HG03108 (cell line): ENCODE data around the gene NRDE2.
A peak's percentile ranks its signal among the peaks of the same experiment; 100 is the strongest.
"Not testable (repeated sequence)": the region's sequence is repeated elsewhere in the genome, so short reads cannot be mapped to it uniquely, and the experiment has no call there.

ENCODE experiments used
- ATAC-seq: cut with Tn5 transposase; IDR thresholded peaks from one replicate; pipeline ENCODE4 v1.9.1; 2021; ENCODE audit warnings: moderate library complexity; ENCODE audit not compliant: unreplicated experiment

Gene NRDE2

GRCh38 chr14:90274019-90274418, 57.7 kb downstream of the NRDE2 start:
- no peak for ATAC-seq

DNA sequence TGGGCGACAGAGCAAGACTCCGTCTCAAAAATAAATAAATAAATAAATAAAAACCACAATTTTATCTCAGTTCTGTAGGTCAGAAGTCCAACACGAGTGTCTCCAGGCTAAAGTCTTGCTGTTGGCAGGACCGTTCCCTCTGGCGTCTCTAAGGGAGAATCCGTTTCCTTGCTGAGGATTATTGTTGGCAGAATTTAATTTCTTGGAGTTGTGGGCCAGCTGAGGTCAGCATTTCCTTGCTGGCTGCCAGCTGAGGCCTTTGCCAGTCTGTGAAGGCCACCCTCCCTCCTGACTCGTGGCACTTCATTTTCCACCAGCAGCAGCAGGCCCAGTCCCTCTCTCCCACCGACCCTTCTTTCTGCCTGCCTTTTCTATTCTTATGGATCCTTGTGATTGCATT, 58.2 kb downstream of the NRDE2 start:
- ATAC-seq = no peak

GRCh38 chr14:90272523-90272922, 59.2 kb downstream of the NRDE2 start:
- no peak for ATAC-seq

DNA sequence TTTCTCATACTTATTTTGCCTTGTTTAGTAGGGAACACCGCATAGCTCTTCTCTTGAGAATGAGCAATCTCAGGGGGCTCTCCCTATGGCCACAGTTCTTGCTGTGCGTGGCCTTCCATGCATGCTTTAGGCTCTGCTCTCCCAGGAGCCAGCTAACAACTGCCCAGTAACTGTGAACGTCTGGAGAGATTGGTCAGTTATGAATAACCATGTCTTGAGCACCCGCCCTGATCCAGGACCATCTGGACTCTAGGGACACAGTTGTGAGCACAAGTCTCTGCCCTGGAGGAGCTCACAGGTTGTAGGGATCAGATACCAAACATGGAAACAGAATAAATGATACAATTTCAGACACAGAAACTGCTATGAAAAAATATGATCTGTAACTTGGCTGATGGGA, 63.3 kb downstream of the NRDE2 start:
- no peak for ATAC-seq

DNA sequence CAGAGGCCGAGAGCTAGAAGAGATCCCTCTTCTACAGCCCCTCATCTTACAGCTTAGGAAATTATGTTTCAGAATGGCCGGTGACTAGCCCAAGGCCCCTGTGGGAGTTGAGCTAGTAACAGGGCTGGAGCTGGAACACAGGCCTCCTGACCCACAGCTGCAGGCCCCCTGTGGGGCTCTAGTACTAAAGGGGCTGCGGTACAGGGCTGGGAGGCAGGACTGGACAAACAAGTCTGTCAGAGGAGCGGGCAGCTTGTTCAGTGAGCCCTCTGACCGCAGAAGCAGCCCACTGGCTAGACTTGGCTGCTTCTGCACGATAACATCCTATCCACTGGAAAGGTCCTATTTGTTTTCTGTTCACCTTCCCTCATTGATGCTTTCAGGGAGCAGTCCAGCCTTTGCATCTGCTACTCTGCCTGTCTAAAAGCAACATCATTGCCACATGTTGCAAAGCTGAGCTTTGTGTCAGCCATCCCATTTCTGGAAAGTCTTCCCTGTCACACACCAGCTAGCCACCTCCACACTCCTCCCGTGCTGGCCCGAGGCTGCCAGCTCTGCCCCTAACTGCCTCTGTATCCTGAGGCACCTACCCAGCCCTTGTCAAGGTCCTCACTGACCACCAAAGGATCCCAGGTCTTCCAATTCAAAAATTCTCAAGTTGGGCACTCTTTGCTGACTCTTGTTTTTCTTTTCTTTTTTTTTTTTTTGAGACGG, 65.1 kb downstream of the NRDE2 start:
- no peak for ATAC-seq

DNA sequence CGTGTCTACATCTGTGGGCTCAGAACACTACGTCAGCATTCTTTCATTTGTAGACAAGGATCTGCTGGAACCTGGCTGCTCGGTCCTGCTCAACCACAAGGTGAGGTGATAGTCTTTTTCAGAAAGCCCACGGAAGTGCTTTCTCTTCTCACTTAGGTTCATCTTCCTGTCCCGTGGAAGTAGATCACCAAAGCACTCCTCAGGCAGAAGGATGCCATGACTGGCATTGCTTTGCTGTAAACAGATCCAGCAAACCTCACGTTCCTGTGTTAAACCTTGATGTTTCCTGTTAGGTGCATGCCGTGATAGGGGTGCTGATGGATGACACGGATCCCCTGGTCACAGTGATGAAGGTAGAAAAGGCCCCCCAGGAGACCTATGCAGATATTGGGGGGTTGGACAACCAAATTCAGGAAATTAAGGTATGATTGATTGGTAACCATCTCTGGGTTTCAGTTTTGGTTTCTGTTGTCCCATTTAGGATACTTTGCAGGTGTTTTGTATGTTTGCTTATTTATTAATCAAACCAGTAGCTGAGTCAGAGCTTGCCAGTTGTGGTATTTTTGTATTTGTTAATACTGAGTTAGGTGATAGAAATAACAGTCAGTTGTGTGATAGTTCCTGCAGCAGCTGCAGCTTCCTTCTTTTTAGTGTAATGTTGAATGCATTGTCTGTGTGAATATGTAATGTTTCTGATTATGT, 67.8 kb downstream of the NRDE2 start:
- peak; percentile 92 for ATAC-seq

DNA sequence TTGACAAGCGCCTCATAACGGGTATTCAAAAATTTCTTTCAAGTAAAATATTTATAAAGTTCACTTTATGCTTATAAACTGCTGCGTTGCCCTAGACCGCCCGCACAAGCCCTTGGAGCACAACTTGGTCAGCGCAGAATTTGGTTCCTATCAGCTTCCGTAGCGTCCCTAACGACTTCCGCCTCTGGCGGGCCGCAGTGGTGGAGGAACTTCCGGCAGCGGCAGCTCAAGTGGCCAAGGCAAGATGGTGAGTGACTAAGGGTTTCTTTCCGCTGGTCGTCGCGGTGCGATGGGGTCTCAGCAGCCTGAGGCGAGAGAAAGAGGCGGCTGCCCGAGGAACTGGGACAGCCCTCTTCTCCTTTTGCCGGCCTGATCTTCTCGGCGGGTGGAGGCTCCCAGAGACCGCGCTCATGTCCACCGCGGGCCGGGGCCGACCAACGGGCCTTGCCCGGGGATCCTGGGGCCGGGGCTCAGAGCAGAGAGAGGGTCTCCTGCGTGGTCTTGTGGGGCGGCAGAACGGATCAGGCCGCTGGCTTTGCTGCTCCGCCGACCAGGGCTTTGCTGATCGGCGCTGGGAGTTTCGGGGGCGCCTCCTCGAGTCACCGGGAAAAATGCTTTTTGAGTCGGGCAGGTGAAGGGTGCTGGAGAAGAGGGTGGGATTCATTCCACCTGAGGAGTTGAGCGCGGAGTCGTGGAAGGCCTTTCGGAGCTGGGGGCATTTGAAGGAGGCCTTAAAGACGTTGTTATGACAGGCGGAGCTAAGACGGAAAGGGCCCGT, 75.2 kb downstream of the NRDE2 start, which contains the start of gene PSMC1:
TSS of gene PSMC1 (plus strand) at position 200 of the 778 bp plus-strand sequence. CDS start at position 245, 45 bp downstream.
- peak; percentile 94 for ATAC-seq

GRCh38 chr14:90255871-90256270, 75.9 kb downstream of the NRDE2 start:
- no peak for ATAC-seq

DNA sequence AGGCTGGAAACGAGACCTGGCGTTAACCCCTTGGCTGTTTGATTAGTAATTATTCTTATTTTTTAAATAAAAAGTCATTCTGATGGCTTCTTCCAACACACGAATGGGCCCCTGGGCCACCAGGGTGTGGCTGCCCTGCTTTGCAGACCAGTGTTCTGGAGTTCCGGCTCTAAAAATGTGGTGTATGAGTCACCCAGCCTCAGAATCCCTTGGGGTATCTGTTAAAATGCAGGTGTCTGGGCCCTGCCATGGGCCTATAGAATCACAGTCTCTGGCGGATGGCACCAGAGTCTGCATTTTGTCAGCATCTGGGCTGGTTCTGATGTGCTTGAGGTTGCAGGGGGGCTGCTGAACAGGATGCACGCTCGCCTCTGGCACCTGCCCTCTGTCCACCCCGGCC, 77.9 kb downstream of the NRDE2 start:
- no peak for ATAC-seq

DNA sequence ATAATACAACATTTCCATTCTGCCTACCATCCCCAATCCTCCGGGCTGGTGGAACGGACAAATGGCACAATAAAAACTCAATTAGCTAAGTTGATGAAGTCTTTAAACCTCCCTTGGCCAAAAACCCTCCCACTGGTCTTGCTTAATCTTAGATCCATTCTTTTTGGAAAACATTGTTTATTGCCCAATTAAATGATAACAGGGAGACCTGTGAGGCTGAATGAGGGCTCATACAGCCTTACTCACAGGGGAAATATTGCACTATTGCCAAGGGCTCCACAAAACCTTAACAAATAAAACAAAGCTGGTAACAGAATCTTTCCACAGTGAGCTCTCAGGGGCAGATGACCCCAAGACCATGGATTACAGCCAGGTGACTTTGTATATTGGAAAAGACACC, 83.1 kb downstream of the NRDE2 start:
- ATAC-seq = no peak

GRCh38 chr14:90247441-90247840, 84.3 kb downstream of the NRDE2 start:
- not testable (repeated sequence) for ATAC-seq

DNA sequence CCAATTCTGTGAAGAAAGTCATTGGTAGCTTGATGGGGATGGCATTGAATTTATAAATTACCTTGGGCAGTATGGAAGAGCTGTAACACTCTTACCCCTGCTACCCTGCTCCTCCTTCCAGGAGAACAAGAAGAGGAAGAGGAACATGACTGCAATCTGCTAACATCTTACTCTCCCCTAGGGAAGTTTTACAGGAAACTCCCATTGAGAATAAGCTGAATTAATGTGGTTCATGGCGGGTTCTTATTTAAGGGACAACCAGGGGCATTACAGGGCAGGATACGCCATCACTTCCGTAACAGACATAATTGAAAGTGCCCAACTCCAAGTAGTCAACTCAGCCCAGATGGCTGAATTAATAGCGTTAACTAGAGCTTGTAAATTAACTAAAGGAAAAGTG, 84.8 kb downstream of the NRDE2 start:
- ATAC-seq = no peak

DNA sequence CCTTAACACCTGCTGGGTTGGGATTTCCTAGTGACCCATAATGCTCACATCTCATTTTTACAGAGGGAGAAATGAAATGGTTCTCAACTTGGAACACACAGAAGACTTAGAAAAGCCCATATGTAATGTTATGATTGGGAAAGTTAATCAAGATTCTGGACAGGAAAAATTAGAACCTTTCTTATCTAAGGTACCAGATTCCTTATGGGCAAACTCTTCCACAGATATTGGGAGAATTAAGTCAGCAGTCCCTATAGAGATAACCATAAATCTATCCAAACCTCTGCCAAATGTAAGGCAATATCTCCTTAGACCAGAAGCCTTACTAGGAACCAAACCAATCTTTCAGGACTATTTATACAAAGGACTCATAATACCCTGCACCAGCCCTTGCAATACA, 89.3 kb downstream of the NRDE2 start:
- no peak for ATAC-seq

- ATAC-seq = no peak
Measured at GRCh38 chr14:90239139-90239538, 92.6 kb downstream of the NRDE2 start.

DNA sequence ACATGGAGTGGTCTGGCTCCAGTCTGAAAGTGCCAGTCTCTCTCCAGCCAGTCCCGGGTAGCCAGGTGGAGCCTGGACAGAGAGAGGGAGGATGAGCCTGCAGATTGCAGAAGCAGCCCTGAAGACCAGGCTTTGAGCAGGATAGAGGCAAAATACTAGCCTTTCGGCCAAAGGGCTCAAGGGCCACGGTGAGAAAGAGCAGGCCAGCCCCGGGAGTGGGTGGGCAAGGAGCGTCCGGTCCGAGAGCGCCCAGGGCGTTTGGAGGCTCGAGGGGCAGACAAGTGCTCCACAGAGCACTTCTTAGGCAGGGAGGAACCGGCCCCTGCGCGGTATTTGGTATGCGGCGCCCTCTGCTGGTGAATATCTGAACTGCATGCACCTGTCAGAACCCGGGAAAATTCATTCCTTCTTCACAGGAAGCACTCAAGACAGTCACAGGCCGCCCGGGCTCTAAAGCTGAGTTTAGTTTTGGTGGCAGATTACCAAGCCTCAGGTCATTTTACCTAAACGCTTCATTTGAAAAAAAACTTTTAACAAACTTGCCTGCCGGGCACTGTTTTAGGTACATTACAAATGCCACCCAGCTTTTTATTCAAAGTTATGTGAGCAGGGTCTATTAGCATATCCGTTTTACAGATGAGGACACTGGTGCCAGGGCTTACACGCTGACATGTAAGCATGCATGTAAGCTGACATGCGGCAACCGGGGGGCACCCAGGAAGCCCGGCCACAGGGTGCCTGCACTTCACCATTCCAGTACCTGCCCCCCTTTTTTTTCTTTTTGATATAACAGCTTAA, 96.4 kb downstream of the NRDE2 start:
- ATAC-seq = peak; percentile 47

DNA sequence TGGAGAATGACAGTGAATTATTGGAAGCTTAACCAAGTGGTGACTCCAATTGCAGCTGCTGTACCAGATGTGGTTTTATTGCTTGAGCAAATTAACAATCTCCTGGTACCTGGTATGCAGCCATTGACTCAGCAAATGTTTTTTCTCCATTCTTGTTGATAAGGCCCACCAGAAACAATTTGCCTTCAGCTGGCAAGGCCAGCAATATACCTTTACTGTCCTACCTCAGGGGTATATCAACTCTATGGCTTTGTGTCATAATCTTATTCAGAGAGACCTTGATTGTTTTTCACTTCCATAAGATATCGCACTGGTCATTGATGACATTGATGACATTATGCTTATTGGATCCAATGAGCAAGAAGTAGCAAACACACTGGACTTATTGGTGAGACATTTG, 101.8 kb downstream of the NRDE2 start:
- ATAC-seq = not testable (repeated sequence)

GRCh38 chr14:90228478-90228877, 103.3 kb downstream of the NRDE2 start:
- no peak for ATAC-seq
